Coronary artery (tissue), 2 donors: ENCODE measurements around the gene PRKAB2.
"Not testable (repeated sequence)": the region's sequence is repeated elsewhere in the genome, so short reads cannot be mapped to it uniquely, and the experiment has no call there.

Source experiments
- DNase-seq: peaks from one replicate; pipeline ENCODE4 v3.0.0-alpha.2; 2017; ENCODE audit warnings: low spot score
- H3K27ac ChIP-seq, 2 donors: fragments of 200-600 bp; sonication (generic); one replicate each; pipeline ENCODE4 v1.5.1; 2016 to 2019
- H3K4me3 ChIP-seq: fragments of 200-600 bp; sonication (generic); 2 replicates; pipeline ENCODE4 v1.5.1; 2016; ENCODE audit warnings: mild to moderate bottlenecking, moderate library complexity
- TF ChIP-seq, protein P1 (sequence below): fragments of 200-600 bp; sonication (generic); IDR thresholded peaks from one replicate; pipeline ENCODE4 v1.5.1; 2019; ENCODE audit warnings: antibody characterized with exemption

Gene PRKAB2

DNA sequence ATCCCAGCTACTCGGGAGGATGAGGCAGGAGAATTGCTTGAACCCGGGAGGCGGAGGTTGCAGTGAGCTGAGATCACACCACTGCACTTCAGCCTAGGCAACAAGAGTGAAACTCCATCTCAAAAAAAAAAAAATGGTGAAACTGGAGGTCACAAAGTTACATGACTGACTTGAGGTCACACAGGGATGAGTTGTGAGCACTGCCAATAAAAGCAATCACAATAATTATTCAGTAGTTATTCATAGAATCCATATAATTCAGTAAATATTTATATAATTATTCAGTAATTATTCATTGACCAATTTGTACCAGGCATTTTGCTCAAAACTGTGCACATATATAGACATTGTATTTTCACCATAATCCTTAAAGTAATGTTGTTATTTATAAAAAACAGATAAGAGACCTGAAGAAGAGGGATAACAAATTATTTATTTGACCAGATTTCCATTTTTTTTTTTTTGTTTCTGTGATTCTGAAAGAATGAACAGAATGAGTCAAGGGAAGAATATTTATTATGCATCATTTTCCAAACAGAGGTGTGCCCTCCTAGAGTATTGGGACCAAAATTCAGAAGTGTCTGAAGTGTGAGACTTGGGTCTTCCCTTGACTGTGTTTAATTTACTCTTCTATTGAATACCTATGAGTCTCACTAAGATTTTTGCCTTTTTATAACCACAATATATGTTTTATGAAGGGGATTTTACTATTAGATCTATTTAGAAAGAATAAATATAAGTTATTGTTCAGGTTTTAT is 43.0 kb downstream of the PRKAB2 start:
- TF ChIP-seq, protein P1, sequence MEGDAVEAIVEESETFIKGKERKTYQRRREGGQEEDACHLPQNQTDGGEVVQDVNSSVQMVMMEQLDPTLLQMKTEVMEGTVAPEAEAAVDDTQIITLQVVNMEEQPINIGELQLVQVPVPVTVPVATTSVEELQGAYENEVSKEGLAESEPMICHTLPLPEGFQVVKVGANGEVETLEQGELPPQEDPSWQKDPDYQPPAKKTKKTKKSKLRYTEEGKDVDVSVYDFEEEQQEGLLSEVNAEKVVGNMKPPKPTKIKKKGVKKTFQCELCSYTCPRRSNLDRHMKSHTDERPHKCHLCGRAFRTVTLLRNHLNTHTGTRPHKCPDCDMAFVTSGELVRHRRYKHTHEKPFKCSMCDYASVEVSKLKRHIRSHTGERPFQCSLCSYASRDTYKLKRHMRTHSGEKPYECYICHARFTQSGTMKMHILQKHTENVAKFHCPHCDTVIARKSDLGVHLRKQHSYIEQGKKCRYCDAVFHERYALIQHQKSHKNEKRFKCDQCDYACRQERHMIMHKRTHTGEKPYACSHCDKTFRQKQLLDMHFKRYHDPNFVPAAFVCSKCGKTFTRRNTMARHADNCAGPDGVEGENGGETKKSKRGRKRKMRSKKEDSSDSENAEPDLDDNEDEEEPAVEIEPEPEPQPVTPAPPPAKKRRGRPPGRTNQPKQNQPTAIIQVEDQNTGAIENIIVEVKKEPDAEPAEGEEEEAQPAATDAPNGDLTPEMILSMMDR = no peak
- DNase-seq = no peak
- no peak overlapping the region for H3K27ac ChIP-seq
- H3K4me3 ChIP-seq = no peak overlapping the region

GRCh38 chr1:147124266-147124665 is 48.0 kb downstream of the PRKAB2 start:
- no peak for DNase-seq
- Histone ChIP-seq H3K27ac (no peak overlapping the region), H3K4me3 (no peak overlapping the region)
- TF ChIP-seq, protein P1 = no peak

DNA sequence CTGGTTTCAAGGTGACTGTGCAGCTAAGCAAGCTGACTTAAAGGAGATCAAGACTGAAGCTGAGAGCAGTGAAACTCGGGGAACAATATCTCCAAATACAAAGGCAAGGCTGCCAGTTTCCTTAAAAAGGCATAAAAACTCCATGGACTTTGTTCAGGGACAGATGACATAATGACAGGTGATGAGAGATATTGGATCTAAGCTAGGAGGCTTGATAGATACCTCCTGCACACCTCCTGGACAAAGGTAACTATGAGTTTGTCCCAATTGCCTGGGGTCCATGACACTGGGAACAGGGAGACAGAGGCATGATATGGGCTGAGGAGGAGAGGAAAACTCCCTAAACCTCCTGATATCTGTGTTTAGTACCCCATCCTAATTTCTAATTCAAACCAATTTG is 55.2 kb downstream of the PRKAB2 start:
- no peak overlapping the region for H3K27ac ChIP-seq
- DNase-seq = no peak
- H3K4me3 ChIP-seq = no peak overlapping the region
- TF ChIP-seq, protein P1 = no peak

- TF ChIP-seq, protein P1 = no peak
- no peak for DNase-seq
- H3K4me3 ChIP-seq = no peak overlapping the region
- no peak overlapping the region for H3K27ac ChIP-seq
Observed at GRCh38 chr1:147115496-147115895, 56.8 kb downstream of the PRKAB2 start.

- not testable (repeated sequence) for DNase-seq, H3K4me3 ChIP-seq, H3K27ac ChIP-seq
Observed at GRCh38 chr1:147115079-147115478, 57.2 kb downstream of the PRKAB2 start.

DNA sequence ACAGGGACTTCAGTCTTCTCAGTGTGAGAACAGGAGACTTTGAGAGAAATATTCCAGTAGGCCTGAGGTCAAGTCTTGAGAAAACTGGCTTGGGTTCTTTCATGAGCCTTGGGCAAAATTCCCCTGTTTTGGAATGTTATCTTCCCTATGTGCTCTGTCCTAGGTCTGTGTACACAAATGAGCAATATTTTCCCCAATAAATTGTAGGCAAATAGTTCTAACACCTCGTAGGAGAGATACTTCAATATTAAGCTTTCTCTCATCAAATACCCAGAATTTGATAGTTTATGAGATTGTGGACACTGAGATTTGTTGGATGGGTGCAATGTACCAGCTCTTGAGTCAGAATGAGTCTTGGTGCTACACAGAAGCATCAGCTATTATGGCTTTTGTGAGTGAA is 57.9 kb downstream of the PRKAB2 start:
- not testable (repeated sequence) for H3K27ac ChIP-seq, H3K4me3 ChIP-seq, DNase-seq

DNA sequence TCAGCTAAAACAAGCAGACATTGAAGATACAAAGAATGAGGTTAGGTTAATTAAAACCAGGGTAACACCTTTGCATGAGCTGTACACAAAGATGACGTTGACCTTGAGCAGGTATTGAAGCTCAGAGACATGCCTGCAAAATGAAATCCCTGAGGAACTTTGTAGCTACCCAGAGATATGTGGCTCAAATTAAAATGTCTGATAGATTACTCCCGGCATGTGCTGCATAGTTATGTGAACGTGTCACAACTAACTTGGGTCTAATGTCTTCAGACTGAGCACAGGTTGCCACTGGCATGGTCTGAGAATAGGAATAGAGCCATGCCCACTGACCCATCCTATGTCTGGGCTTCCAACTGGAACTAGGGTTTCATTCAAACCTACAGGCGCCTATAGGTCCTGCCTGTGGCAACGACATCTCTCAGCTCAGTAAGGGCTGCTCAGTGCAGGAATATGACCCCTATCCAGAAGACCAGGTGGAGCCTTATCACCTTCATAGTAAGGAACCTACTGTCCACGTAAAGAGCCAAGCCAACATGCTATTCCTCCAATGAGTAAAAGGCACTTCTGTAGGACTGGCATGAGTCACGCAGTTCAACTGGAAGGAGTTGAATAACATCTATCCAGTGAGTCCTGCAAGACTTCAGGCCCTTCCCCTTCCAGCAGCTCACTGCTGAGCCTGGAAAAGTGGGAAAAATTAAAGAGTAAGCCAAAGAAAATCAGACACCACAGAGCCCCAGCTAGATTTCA is 60.7 kb downstream of the PRKAB2 start:
- Histone ChIP-seq H3K27ac (no peak overlapping the region), H3K4me3 (no peak overlapping the region)
- DNase-seq = no peak
- TF ChIP-seq, protein P1 = no peak

- Histone ChIP-seq H3K4me3 (no peak overlapping the region), H3K27ac (no peak overlapping the region)
- no peak for DNase-seq
- TF ChIP-seq, protein P1 = no peak
Observed at GRCh38 chr1:147110872-147111271, 61.4 kb downstream of the PRKAB2 start.
